HEK293 (cell line): ENCODE measurements around the gene PDE11A.

Experiments
- CTCF ChIA-PET: fragments of 350-600 bp; formaldehyde crosslinking; extraction: SDS; loops from one replicate; lab custom pipeline; 2021; ENCODE audit warnings: antibody characterized with exemption; lab: Yijun Ruan, JAX
- POLR2A ChIA-PET: fragments of 300-600 bp; formaldehyde crosslinking; extraction: SDS; loops from one replicate; lab custom pipeline; 2020; ENCODE audit warnings: antibody characterized with exemption, inconsistent platforms; lab: Yijun Ruan, JAX
- H3K27ac ChIP-seq: fragments of 200-500 bp; sonication (Bioruptor generic); 2 replicates; pipeline ENCODE4 v1.5.1; 2014; ENCODE audit warnings: low read depth, low read length, control low read depth, inconsistent platforms; ENCODE audit errors: extremely low read depth
- H3K36me3 ChIP-seq, 2 experiments: fragments of 200-500 bp in 1 of 2; sonication (Bioruptor generic) in 1 of 2; 1 replicate in 1 of 2; 2 replicates in 1 of 2; pipeline ENCODE4 v1.5.1; 2014 to 2017; ENCODE audit warnings: inconsistent platforms in 2 of 2, low read length in 2 of 2; ENCODE audit not compliant: control insufficient read depth in 2 of 2, insufficient read depth in 1 of 2
- H3K4me1 ChIP-seq: fragments of 200-500 bp; sonication (Bioruptor generic); 2 replicates; pipeline ENCODE4 v1.5.1; 2014; ENCODE audit warnings: mild to moderate bottlenecking, low read length, inconsistent platforms; ENCODE audit not compliant: control insufficient read depth, insufficient read depth
- H3K4me3 ChIP-seq: 2 replicates; pipeline ENCODE4 v1.5.1; 2011; ENCODE audit warnings: low read depth, mild to moderate bottlenecking, control low read depth, low read length, moderate library complexity
- H3K9me3 ChIP-seq: fragments of 200-500 bp; sonication (Bioruptor generic); 2 replicates; pipeline ENCODE4 v1.5.1; 2014; ENCODE audit warnings: low read depth, low read length, inconsistent platforms; ENCODE audit not compliant: control insufficient read depth, insufficient read depth
- BCL11A ChIP-seq: fragments of 450-650 bp; formaldehyde crosslinking; IDR thresholded peaks from 2 replicates; pipeline ENCODE4 v1.5.1; 2016; ENCODE audit warnings: low read depth, missing biosample characterization, missing genetic modification characterization
- HOXD13 ChIP-seq: sonication (generic); formaldehyde crosslinking; IDR thresholded peaks from 2 replicates; pipeline ENCODE4 v1.8.0; 2022; ENCODE audit warnings: missing genetic modification reagents, borderline replicate concordance
- KLF16 ChIP-seq: fragments of 450-650 bp; formaldehyde crosslinking; IDR thresholded peaks from 2 replicates; pipeline ENCODE4 v1.5.1; 2017; ENCODE audit warnings: missing biosample characterization, missing genetic modification characterization
- MZF1 ChIP-seq: fragments of 450-650 bp; formaldehyde crosslinking; IDR thresholded peaks from 2 replicates; pipeline ENCODE4 v1.5.1; 2017; ENCODE audit warnings: missing biosample characterization, missing genetic modification characterization, borderline replicate concordance
- PRDM1 ChIP-seq: fragments of 450-650 bp; formaldehyde crosslinking; IDR thresholded peaks from 2 replicates; pipeline ENCODE4; 2016; ENCODE audit warnings: missing biosample characterization, missing genetic modification characterization
- SCRT1 ChIP-seq: fragments of 450-650 bp; formaldehyde crosslinking; IDR thresholded peaks from 2 replicates; pipeline ENCODE4 v1.5.1; 2016; ENCODE audit warnings: missing biosample characterization, missing genetic modification characterization, borderline replicate concordance
- SP7 ChIP-seq: fragments of 450-650 bp; formaldehyde crosslinking; IDR thresholded peaks from 2 replicates; pipeline ENCODE4 v1.5.1; 2016; ENCODE audit warnings: missing biosample characterization, missing genetic modification characterization
- WT1 ChIP-seq: fragments of 450-650 bp; formaldehyde crosslinking; IDR thresholded peaks from 2 replicates; pipeline ENCODE4 v1.5.1; 2016; ENCODE audit warnings: missing biosample characterization, missing genetic modification characterization
- ZNF175 ChIP-seq: fragments of 450-650 bp; formaldehyde crosslinking; IDR thresholded peaks from 2 replicates; pipeline ENCODE4 v1.5.1; 2016; ENCODE audit warnings: missing biosample characterization, missing genetic modification characterization
- ZNF19 ChIP-seq: fragments of 450-650 bp; formaldehyde crosslinking; IDR thresholded peaks from 2 replicates; pipeline ENCODE4; 2016; ENCODE audit warnings: missing biosample characterization, missing genetic modification characterization, low read depth
- ZNF610 ChIP-seq: fragments of 450-650 bp; formaldehyde crosslinking; IDR thresholded peaks from 2 replicates; pipeline ENCODE4 v1.5.1; 2016; ENCODE audit warnings: missing biosample characterization, missing genetic modification characterization, borderline replicate concordance
- ZNF629 ChIP-seq: fragments of 450-650 bp; formaldehyde crosslinking; IDR thresholded peaks from 2 replicates; pipeline ENCODE4 v1.5.1; 2017; ENCODE audit warnings: missing biosample characterization, missing genetic modification characterization
- ZNF837 ChIP-seq: fragments of 450-650 bp; formaldehyde crosslinking; IDR thresholded peaks from 2 replicates; pipeline ENCODE4 v1.5.1; 2016; ENCODE audit warnings: missing biosample characterization, missing genetic modification characterization
- ZNF843 ChIP-seq: fragments of 450-650 bp; formaldehyde crosslinking; IDR thresholded peaks from 2 replicates; pipeline ENCODE4 v1.5.1; 2016; ENCODE audit warnings: missing biosample characterization, missing genetic modification characterization
- TF ChIP-seq, protein P1 (sequence below): fragments of 450-650 bp; formaldehyde crosslinking; IDR thresholded peaks from 2 replicates; pipeline ENCODE4 v1.5.1; 2016; ENCODE audit warnings: missing biosample characterization, missing genetic modification characterization
- TF ChIP-seq, protein P2 (sequence below): fragments of 450-650 bp; formaldehyde crosslinking; IDR thresholded peaks from 2 replicates; pipeline ENCODE4 v1.5.1; 2016; ENCODE audit warnings: missing biosample characterization, missing genetic modification characterization
- TF ChIP-seq, protein P3 (sequence below): fragments of 450-650 bp; formaldehyde crosslinking; IDR thresholded peaks from 2 replicates; pipeline ENCODE4 v1.5.1; 2016; ENCODE audit warnings: missing biosample characterization, missing genetic modification characterization
- TF ChIP-seq, protein P4 (sequence below): fragments of 450-650 bp; formaldehyde crosslinking; IDR thresholded peaks from 2 replicates; pipeline ENCODE4; 2016; ENCODE audit warnings: missing biosample characterization, missing genetic modification characterization
- TF ChIP-seq, protein P5 (sequence below): fragments of 450-650 bp; formaldehyde crosslinking; IDR thresholded peaks from 2 replicates; pipeline ENCODE4 v1.5.1; 2017; ENCODE audit warnings: missing biosample characterization, missing genetic modification characterization

Gene PDE11A

DNA sequence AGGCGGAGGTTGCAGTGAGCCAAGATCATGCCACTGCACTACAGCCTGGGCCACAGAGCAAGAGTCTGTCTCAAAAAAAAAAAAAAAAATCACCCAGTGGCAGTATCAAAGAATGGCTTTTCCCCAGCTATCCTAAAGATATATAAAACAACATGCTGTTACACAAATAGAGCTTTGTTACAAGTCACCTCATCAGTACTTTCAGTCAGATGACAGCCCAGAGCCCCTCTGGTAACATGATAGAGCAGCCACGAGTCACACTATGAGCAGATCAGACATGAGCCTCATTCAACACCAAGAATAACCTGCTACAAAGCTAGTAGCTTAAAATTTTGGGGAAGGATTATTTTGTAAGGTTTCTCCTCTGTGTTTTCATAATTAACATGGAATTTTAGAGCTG lies 25.2 kb downstream of the PDE11A start:
- CTCF ChIA-PET = interaction anchor here (0.5 kb wide), 1 partner anchor 40 kb away, joined by 3 read pairs; no protein-coding TSS in a partner anchor
- POLR2A ChIA-PET = no interaction called here
- H3K4me1 ChIP-seq = no peaks in the 10 kb centered on the region
- H3K4me3 ChIP-seq = no peak overlapping the region
- TF ChIP-seq HOXD13 (CRISPR knock-in tag) = no peak
- TF ChIP-seq, protein P1, sequence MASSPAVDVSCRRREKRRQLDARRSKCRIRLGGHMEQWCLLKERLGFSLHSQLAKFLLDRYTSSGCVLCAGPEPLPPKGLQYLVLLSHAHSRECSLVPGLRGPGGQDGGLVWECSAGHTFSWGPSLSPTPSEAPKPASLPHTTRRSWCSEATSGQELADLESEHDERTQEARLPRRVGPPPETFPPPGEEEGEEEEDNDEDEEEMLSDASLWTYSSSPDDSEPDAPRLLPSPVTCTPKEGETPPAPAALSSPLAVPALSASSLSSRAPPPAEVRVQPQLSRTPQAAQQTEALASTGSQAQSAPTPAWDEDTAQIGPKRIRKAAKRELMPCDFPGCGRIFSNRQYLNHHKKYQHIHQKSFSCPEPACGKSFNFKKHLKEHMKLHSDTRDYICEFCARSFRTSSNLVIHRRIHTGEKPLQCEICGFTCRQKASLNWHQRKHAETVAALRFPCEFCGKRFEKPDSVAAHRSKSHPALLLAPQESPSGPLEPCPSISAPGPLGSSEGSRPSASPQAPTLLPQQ (tag by site-specific recombination) = no peak
- TF ChIP-seq, protein P2, sequence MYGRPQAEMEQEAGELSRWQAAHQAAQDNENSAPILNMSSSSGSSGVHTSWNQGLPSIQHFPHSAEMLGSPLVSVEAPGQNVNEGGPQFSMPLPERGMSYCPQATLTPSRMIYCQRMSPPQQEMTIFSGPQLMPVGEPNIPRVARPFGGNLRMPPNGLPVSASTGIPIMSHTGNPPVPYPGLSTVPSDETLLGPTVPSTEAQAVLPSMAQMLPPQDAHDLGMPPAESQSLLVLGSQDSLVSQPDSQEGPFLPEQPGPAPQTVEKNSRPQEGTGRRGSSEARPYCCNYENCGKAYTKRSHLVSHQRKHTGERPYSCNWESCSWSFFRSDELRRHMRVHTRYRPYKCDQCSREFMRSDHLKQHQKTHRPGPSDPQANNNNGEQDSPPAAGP (tag by site-specific recombination) = no peak
- TF ChIP-seq KLF16 (tag by site-specific recombination) = no peak
- no peak for TF ChIP-seq WT1 (tag by site-specific recombination)
- no peak for TF ChIP-seq ZNF629 (tag by site-specific recombination)
- TF ChIP-seq ZNF175 = no peak
- no peak for TF ChIP-seq MZF1 (tag by site-specific recombination)
- no peak for TF ChIP-seq ZNF610 (tag by site-specific recombination)
- no peak for TF ChIP-seq SCRT1 (tag by site-specific recombination)
- TF ChIP-seq, protein P3, sequence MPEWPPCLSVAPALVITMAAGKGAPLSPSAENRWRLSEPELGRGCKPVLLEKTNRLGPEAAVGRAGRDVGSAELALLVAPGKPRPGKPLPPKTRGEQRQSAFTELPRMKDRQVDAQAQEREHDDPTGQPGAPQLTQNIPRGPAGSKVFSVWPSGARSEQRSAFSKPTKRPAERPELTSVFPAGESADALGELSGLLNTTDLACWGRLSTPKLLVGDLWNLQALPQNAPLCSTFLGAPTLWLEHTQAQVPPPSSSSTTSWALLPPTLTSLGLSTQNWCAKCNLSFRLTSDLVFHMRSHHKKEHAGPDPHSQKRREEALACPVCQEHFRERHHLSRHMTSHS (tag by site-specific recombination) = no peak
- TF ChIP-seq, protein P4, sequence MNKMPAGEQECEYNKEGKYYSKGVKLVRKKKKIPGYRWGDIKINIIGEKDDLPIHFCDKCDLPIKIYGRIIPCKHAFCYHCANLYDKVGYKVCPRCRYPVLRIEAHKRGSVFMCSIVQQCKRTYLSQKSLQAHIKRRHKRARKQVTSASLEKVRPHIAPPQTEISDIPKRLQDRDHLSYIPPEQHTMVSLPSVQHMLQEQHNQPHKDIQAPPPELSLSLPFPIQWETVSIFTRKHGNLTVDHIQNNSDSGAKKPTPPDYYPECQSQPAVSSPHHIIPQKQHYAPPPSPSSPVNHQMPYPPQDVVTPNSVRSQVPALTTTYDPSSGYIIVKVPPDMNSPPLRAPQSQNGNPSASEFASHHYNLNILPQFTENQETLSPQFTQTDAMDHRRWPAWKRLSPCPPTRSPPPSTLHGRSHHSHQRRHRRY (tag by site-specific recombination) = no peak
- no peak for TF ChIP-seq BCL11A
- no peak for TF ChIP-seq ZNF837
- TF ChIP-seq, protein P5, sequence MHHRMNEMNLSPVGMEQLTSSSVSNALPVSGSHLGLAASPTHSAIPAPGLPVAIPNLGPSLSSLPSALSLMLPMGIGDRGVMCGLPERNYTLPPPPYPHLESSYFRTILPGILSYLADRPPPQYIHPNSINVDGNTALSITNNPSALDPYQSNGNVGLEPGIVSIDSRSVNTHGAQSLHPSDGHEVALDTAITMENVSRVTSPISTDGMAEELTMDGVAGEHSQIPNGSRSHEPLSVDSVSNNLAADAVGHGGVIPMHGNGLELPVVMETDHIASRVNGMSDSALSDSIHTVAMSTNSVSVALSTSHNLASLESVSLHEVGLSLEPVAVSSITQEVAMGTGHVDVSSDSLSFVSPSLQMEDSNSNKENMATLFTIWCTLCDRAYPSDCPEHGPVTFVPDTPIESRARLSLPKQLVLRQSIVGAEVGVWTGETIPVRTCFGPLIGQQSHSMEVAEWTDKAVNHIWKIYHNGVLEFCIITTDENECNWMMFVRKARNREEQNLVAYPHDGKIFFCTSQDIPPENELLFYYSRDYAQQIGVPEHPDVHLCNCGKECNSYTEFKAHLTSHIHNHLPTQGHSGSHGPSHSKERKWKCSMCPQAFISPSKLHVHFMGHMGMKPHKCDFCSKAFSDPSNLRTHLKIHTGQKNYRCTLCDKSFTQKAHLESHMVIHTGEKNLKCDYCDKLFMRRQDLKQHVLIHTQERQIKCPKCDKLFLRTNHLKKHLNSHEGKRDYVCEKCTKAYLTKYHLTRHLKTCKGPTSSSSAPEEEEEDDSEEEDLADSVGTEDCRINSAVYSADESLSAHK (tag by site-specific recombination) = no peak
- no peak for TF ChIP-seq ZNF19 (tag by site-specific recombination)
- no peak for TF ChIP-seq SP7 (tag by site-specific recombination)
- TF ChIP-seq, all 188 proteins: peak for 0
- H3K9me3 ChIP-seq = no peaks in the 10 kb centered on the region
- no peak overlapping the region for H3K27ac ChIP-seq
- no peaks in the 10 kb centered on the region for H3K36me3 ChIP-seq

DNA sequence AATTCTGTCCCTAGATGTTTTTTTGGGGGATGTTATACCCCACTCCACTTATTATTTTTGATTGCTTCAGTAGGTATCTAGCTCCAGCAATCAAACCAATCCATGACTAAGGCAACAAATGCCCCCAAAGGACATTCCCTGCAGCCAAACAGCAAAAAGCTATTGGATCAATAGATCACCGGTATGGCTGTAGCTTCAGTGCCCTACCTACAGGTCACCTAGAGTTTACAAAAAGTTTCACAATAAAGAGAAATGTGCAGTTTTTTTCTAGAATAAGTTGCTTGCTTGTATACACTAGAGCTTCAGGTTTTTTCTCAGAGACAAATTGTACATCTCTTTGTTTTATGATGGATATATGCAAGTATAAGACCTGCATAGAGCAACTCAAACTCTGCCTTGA lies 27.7 kb downstream of the PDE11A start:
- H3K4me1 ChIP-seq = no peaks in the 10 kb centered on the region
- TF ChIP-seq PRDM1 (tag by site-specific recombination) (no peak), ZNF843 (tag by site-specific recombination) (no peak)
- ChIA-PET POLR2A (no interaction called here), CTCF (interaction anchor here (0.6 to 1.0 kb wide), 3 partner anchors 60 to 921 kb away, joined by 3 to 4 read pairs (median 3); no protein-coding TSS in a partner anchor)
- H3K9me3 ChIP-seq = no peaks in the 10 kb centered on the region
- no peak overlapping the region for H3K27ac ChIP-seq
- H3K4me3 ChIP-seq = no peak overlapping the region
- no peaks in the 10 kb centered on the region for H3K36me3 ChIP-seq
